Fibroblast of skin of right biceps (primary cell): ENCODE data around the gene DBNL.

Experiments used
- DNase-seq: peaks from one replicate; pipeline ENCODE4 v3.0.0-alpha.2; 2013

The DBNL gene

DNA sequence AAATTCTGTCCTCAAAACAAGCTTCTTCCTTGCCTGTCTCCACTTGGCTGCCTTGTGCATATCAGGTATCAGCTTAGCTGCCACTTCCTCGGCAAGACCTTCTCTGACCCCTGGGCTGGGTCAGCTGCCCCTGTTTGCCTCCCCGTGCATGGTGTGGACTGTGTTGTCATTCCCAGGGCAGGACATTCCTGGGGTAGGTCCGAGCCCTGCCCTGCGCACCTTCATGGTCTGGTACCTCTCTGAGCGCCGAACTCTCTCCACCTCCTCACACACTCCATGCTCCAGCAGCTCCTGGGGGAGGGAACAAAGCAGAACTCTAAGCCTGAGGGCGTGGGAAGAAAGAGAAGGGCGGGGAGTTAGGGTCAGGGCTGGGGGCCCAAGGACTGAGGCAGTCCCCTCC, 34.0 kb downstream of the DBNL start:
- no peak for DNase-seq

GRCh38 chr7:44079331-44080021, 35.0 kb downstream of the DBNL start:
- DNase-seq, result no peak

- no peak for DNase-seq
Measured at GRCh38 chr7:44080118-44080517, 35.6 kb downstream of the DBNL start.

DNA sequence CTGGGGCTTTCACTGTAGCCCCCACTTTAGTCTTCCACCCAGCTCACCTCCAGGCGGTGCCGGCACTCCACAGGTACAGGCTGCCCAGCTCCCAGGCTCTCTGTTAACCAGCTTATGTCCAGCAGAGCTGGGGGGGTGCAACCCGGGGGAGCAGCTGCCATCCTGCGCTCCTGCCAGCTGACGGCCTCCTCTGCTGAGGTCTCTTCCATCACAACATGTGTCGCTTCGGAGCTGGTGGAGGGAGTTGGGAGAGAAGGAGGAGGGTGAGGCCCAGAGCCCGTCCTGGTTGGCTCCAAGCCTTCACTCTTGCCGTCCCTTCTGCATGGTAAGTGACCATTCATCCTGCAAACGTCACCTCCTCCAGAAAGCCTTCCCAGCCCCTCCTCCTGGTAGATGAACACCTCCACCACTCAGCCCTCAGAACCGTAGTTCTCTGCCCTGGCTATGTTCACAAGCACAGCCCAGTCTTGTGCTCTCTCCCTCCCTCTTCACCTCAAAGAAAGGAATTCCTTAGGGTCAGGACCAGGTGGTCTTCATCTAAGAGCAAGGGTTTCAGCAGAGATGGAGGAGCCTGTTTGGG, 36.3 kb downstream of the DBNL start:
- no peak for DNase-seq

- DNase-seq, result no peak
Measured at GRCh38 chr7:44081266-44081748, 36.8 kb downstream of the DBNL start.

DNA sequence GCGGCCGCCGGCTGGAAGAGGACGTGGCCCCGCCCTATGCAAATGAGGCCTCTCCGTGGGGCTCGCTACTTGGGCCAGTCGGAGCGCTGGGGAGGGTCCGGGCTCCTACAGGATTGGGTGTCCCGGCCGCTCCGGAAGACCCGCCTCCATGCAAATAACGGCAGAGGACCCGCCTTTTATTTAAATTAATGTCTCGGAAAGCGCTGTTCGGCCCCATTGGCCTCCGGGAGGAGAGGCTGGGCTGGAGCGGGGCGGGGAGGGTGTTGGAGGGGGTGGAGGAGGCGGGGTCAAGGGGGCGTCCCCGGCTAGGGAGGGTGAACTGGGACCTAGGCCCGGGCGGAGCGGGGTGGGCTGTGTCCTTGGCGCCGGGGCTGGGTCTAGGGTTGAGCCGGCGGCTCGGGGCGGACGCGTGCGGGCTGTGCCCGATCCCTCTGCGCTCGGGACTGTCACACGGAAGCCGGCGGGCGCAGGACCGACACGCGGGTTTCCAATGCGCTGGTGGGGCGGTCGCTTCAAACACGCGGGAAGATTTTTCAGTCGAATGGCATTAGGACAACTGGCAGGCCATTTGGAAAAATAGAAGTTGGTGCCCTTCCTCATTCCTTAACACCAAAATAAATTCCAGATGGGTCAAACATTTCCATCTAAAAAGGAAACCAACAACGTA, 38.2 kb downstream of the DBNL start:
- peak; percentile 100 for DNase-seq

GRCh38 chr7:44083796-44084195, 39.3 kb downstream of the DBNL start:
- no peak for DNase-seq

DNA sequence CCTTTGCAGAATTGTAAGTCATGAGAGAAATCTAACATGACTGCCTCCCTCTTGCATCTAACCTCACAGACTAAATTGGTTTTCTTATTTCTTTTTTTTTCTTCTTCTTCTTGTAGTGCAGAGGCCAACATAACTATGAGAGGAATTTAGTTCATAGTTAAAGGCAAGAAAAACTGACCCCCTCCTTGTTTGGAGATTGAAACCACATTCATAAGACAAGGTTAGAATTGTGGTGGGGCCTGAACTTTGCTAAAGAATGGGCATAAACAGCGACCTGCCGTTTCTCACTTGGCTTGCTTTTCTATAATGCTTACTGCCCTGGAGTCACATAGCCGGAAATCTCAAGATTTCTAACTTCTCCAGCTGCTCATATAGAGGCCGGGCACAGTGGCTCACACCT, 40.2 kb downstream of the DBNL start:
- DNase-seq, result peak; percentile 40

GRCh38 chr7:44085546-44085945, 41.0 kb downstream of the DBNL start:
- DNase-seq, result no peak

DNA sequence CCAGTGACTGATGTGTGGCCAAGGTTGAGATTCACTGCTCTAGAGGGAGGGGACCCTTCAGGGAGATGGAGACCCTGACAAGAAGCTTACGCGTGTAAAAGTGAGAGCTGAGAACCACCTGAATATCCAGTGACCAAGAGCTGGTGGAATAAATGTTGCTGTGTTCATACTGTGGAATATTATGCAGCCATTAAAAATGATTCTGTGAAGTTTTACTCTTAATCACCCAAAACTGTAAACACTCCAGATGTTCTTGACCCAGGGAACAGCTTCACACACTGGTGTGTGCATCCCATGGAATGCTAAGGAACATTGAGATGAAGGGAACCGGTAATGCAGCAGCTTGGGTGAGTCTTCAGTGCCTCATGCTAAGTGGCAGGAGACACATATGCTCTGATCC, 42.1 kb downstream of the DBNL start:
- DNase-seq, result no peak

- peak; percentile 93 for DNase-seq
Measured at GRCh38 chr7:44087911-44088838, 43.7 kb downstream of the DBNL start.

DNA sequence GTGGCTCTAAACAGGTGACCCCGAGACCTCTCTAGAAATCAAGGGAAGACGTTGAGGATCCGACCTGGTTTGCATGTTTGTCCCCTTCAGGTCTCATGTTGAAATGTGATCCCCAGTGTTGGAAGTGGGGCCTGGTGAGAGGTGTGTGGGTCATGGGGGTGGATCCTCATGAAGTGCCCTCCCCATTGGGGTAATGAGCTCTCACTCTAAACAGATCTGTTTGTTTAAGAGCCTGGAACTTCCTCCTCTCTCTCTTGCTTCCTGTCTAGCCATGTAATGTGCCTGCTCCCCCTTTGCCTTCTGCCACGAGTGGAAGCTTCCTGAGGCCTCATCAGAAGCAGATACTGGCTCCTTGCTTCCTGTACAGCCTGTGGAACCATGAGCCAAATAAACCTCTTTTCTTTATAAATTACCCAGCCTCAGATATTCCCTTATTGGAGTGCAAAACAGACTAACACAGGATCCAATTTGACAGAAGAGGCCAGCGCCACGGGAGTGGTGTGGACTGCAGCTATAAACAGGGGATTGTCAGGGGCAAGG, 48.7 kb downstream of the DBNL start:
- DNase-seq, result no peak

DNA sequence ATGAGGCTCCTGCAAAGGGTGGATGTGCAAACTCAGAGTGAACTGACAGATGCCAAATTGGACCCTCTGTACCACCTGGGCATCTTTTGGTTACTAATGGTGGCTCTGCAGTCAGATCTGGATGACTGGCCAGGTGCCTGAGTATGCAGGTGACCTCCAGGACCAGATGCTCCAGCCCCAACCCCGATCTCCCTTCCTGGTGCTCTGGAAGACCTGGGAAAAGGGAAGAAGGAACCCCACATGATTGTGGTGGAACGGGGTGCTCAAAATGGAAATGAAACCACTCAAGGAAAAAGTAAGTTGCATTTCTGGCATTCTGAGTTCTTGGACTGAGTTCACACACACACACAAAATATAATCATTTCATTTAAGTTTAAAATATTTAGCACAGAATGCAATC, 49.9 kb downstream of the DBNL start:
- DNase-seq, result no peak

- DNase-seq, result no peak
Measured at GRCh38 chr7:44094883-44095592, 50.5 kb downstream of the DBNL start.

- DNase-seq, result no peak
Measured at GRCh38 chr7:44095781-44096180, 51.3 kb downstream of the DBNL start.

- DNase-seq, result no peak
Measured at GRCh38 chr7:44096326-44096881, 51.9 kb downstream of the DBNL start.

- no peak for DNase-seq
Measured at GRCh38 chr7:44097064-44097932, 52.8 kb downstream of the DBNL start.

GRCh38 chr7:44098092-44099068, 53.9 kb downstream of the DBNL start:
- no peak for DNase-seq

- DNase-seq, result no peak
Measured at GRCh38 chr7:44099669-44100068, 55.2 kb downstream of the DBNL start.
